Measurements from ENCODE around the gene FAM193A. TPM values are rescaled to one million over a fixed set of nuclear protein-coding genes. Genes with fewer than 3 reads are reported as not detected.
"Not testable (repeated sequence)": the region's sequence is repeated elsewhere in the genome, so short reads cannot be mapped to it uniquely, and the experiment has no call there.

The FAM193A gene
- polyA plus RNA-seq, 1 experiment = 5.9 TPM

DNA sequence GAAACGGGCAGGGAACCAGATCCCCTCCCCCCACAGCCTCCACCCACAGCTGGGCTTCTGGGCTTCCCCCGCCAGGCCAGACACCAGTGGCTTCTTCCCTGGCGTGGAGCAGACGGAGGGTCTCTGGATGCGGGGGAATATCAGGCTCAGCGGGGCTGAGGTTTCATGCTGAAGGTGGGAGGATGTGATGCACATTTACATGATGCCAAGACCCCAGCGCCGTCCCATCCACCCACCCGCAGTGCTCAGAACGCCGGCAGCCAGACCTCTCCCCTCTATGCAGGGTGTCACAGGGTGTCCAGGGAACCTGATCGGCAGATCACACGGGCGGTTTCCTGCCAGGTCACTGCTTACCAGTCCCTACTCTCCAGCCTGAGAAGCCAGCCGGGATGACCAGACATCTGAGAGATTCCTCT lies 232.5 kb downstream of the FAM193A start:
- TF ChIP-seq, protein P1, sequence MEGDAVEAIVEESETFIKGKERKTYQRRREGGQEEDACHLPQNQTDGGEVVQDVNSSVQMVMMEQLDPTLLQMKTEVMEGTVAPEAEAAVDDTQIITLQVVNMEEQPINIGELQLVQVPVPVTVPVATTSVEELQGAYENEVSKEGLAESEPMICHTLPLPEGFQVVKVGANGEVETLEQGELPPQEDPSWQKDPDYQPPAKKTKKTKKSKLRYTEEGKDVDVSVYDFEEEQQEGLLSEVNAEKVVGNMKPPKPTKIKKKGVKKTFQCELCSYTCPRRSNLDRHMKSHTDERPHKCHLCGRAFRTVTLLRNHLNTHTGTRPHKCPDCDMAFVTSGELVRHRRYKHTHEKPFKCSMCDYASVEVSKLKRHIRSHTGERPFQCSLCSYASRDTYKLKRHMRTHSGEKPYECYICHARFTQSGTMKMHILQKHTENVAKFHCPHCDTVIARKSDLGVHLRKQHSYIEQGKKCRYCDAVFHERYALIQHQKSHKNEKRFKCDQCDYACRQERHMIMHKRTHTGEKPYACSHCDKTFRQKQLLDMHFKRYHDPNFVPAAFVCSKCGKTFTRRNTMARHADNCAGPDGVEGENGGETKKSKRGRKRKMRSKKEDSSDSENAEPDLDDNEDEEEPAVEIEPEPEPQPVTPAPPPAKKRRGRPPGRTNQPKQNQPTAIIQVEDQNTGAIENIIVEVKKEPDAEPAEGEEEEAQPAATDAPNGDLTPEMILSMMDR (IDR thresholded peaks at IDR 0.05; ENCODE audit: low read depth, low read length) = no peak
- H3K4me3 ChIP-seq (ENCODE audit: low read depth, low read length) = no peak overlapping the region
- H3K27ac ChIP-seq (ENCODE audit: low read depth, low read length) = no peak overlapping the region
- DNase-seq (ENCODE audit: low read depth, low spot score) = no peak
- CTCF ChIA-PET = no interaction called here
- POLR2A ChIA-PET = no interaction called here
- H3K9me3 ChIP-seq (ENCODE audit: control insufficient read depth, insufficient read depth, low read length) = peaks cover 5% of the 10 kb centered on the region; the same call in 1 of the 2 replicates
- H3K27me3 ChIP-seq (ENCODE audit: control insufficient read depth, insufficient read depth, low read length) = peaks cover 4% of the 10 kb centered on the region

DNA sequence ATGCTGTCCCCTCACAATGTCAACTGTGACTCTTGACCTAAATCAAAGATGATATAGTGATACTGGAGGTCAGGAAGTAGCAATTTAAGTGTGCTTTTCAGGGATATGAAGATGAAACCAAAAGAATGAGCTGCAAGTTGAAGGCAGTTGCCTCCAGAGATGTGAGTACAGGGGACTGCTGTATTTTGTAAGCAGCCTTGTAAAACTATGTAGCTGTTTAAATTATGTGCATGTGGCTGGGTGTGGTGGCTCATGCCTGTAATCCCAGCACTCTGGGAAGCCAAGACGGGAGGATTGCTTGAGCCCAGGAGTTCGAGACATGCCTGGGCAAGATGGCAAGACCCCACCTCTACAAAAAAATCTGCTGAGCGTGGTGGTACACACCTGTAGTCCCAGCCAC lies 234.8 kb downstream of the FAM193A start:
- DNase-seq (ENCODE audit: low read depth, low spot score) = no peak
- TF ChIP-seq, protein P1 (IDR thresholded peaks at IDR 0.05; ENCODE audit: low read depth, low read length) = no peak
- Histone ChIP-seq H3K27ac (ENCODE audit: low read depth, low read length) (no peak overlapping the region), H3K27me3 (ENCODE audit: control insufficient read depth, insufficient read depth, low read length) (peaks cover 4% of the 10 kb centered on the region), H3K9me3 (ENCODE audit: control insufficient read depth, insufficient read depth, low read length) (peaks cover 5% of the 10 kb centered on the region; the same call in 1 of the 2 replicates), H3K4me3 (ENCODE audit: low read depth, low read length) (no peak overlapping the region)
- ChIA-PET CTCF (interaction anchor here (0.7 kb wide), 1 partner anchor 182 kb away, joined by 5 read pairs; no protein-coding TSS in a partner anchor), POLR2A (no interaction called here)

DNA sequence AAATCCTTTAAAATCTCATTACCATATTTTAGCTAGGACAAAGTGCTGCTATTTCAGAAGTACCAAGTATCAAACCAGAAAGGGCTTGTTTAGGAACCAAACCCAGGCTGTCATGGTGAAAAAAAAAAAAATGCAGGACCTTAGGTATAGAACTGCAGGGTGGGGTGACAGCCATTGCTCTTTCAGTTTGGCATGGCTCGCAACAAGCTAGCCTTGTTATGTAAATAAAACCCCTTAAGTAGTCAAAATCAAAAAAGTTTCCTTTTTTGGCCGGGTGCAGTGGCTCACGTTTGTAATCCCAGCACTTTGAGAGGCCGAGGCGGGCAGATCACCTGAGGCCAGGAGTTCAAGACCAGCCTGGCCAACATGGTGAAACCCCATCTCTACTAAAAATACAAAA lies 244.2 kb downstream of the FAM193A start:
- CTCF ChIA-PET = interaction anchor here (1.7 kb wide), 1 partner anchor 17 kb away, joined by 4 read pairs; no protein-coding TSS in a partner anchor
- not testable (repeated sequence) for H3K4me3 ChIP-seq (ENCODE audit: low read depth, low read length); H3K27ac ChIP-seq (ENCODE audit: low read depth, low read length); DNase-seq (ENCODE audit: low read depth, low spot score); H3K9me3 ChIP-seq (ENCODE audit: control insufficient read depth, insufficient read depth, low read length)
- POLR2A ChIA-PET = interaction anchor here (0.6 to 1.1 kb wide), 2 partner anchors 17 to 188 kb away, joined by 3 to 4 read pairs; no protein-coding TSS in a partner anchor
- peaks cover 13% of the 10 kb centered on the region for H3K27me3 ChIP-seq (ENCODE audit: control insufficient read depth, insufficient read depth, low read length)

DNA sequence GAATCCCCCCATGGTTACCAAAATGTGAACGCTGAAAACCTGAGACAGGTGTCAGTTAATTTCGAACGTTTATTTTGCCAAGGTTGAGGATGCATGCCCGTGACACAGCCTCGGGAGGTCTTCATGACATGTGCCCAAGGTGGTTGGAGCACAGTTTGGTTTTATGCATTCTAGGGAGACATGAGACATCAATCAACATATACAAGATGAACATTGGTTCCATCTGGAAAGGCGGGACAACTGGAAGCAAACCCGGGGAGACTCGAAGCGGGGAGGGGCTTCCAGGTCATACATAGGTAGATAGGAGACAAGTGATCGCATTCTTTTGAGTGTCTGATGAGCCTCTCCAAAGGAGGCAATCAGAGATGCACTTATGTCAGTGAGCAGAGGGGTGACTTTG lies 245.5 kb downstream of the FAM193A start:
- Histone ChIP-seq H3K27ac (ENCODE audit: low read depth, low read length) (no peak overlapping the region), H3K9me3 (ENCODE audit: control insufficient read depth, insufficient read depth, low read length) (peaks cover 5% of the 10 kb centered on the region; the same call in 1 of the 2 replicates), H3K27me3 (ENCODE audit: control insufficient read depth, insufficient read depth, low read length) (peaks cover 13% of the 10 kb centered on the region), H3K4me3 (ENCODE audit: low read depth, low read length) (no peak overlapping the region)
- ChIA-PET CTCF (no interaction called here), POLR2A (no interaction called here)
- DNase-seq (ENCODE audit: low read depth, low spot score) = no peak
- TF ChIP-seq, protein P1 (IDR thresholded peaks at IDR 0.05; ENCODE audit: low read depth, low read length) = no peak

Small RNA genes within 50 kb of the gene (small RNA-seq; reads per million reads assigned to genes)
- gene CR545473.1 (ENCODE audit: insufficient read length, low read depth) = not detected
- gene RF00019 (ENCODE audit: insufficient read length, low read depth) = not detected

Other genes starting within 250 kb of the FAM193A start
- gene ZFYVE28, start 118.0 kb upstream of the FAM193A start, polyA plus RNA-seq (2011; rRNA removed) = 2.2 and 3.1 TPM in 2 replicates
- not detected in 2 replicates for gene CFAP99, start 117.7 kb upstream of the FAM193A start, polyA plus RNA-seq (2011; rRNA removed)
- gene RNF4, start 67.5 kb upstream of the FAM193A start, polyA plus RNA-seq (2011; rRNA removed) = 83.1 and 95.4 TPM in 2 replicates
- gene TNIP2, start 219.7 kb downstream of the FAM193A start, polyA plus RNA-seq (2011; rRNA removed) = 28.8 and 34.3 TPM in 2 replicates

Measured in AG04450 (cell line).